Measurements from ENCODE around the gene ADD3. TPM values are rescaled to one million over a fixed set of nuclear protein-coding genes. Genes with fewer than 3 reads are reported as not detected.

Gene ADD3
- total RNA-seq, 2 experiments from 2014 or later, result 212 to 227 TPM

DNA sequence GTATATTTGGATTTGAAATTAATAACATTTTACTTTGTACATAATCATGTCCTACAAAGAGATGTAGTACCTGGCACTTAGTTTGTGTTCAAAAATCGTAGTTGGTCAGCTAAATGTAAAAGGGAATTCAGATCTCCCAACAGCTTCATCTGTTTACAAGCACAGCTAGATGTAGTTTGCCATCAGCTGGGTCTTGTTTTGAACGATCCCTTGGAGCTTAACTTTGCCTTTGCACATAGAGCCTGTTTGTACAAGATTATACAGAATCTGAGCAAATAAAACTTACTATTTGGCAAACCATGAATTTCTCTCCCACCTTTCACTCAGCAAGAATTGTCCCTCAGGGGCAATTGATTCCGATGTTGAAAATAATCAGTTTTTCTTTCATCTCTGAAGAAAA, 36.1 kb upstream of the ADD3 start:
- H3K27me3 Mint-ChIP-seq, result peaks cover 3% of the 10 kb centered on the region
- no peak overlapping the region for H3K4me3 Mint-ChIP-seq
- H3K9me3 Mint-ChIP-seq, result no peaks in the 10 kb centered on the region
- no peak for DNase-seq
- no peak for ATAC-seq (ENCODE audit: low read depth)
- peaks cover 1% of the 10 kb centered on the region for H3K4me1 Mint-ChIP-seq
- POLR2A ChIA-PET, result no interaction called here
- no peak overlapping the region for H3K27ac Mint-ChIP-seq
- no peaks in the 10 kb centered on the region for H3K36me3 Mint-ChIP-seq

GRCh38 chr10:109972372-109973001, 35.3 kb upstream of the ADD3 start:
- ATAC-seq (ENCODE audit: low read depth) (no peak), DNase-seq (no peak)
- Mint-ChIP-seq H3K4me3 (no peak overlapping the region), H3K36me3 (no peaks in the 10 kb centered on the region), H3K4me1 (peaks cover 1% of the 10 kb centered on the region), H3K27ac (no peak overlapping the region), H3K27me3 (peaks cover 3% of the 10 kb centered on the region), H3K9me3 (no peaks in the 10 kb centered on the region)
- POLR2A ChIA-PET, result no interaction called here

DNA sequence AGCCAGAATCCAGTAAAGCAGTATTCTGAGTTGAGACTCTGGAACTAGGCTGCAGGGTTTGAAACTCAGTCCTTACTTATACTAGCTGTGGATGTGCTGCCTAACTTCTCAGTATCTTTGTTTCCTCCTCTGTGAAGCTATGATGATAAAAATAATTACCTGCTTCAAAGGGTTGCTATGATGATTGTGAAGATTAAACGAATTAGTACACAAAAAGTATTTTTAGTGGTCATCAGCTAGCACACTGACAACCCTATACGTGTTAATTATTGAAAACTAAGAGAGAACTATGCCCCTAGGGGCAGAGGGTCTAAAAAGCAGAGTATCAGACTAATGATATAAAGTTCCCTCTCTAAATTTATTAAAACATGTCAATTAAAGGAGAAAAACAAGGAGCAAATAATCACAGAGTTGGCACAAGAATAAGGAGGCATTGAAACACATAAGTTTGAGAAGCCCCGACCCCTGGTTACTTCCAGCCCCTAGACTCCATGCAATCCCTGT, 34.4 kb upstream of the ADD3 start:
- POLR2A ChIA-PET, result no interaction called here
- ATAC-seq (ENCODE audit: low read depth), result no peak
- DNase-seq, result no peak
- Mint-ChIP-seq H3K4me1 (peaks cover 1% of the 10 kb centered on the region), H3K27ac (no peak overlapping the region), H3K9me3 (no peaks in the 10 kb centered on the region), H3K27me3 (peaks cover 3% of the 10 kb centered on the region), H3K36me3 (no peaks in the 10 kb centered on the region), H3K4me3 (no peak overlapping the region)

DNA sequence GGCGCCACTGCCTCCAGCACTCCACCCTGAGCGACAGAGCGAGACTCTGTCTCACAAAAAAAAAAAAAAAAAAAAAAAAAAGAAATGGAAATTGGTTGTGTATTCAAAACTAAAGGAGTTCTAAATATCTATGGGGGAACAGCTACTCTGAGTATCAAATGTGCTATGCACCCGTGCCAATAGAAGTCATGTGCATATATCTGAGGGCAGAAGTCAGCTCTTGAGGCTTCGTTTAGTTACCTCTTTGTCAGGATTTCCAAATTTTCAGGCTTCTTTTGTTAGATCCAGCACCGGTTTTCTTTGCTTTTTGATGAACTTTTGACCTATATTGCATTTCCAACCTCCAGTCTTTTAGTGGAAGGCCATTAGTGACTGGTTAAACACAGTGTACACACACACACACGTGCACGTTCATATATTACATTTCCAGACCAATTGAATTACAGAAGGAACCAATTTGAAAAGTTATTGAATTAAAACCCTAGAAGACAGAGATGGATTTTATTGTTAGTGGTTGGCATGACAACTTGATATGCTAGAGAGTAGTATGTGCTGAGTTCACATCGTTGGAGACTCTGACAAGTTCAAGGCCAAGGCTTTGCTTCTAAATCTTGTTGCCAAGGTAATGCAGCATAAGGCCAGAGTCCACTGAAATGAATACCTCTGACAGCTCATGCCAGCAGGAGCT, 33.1 kb upstream of the ADD3 start:
- H3K4me3 Mint-ChIP-seq, result no peak overlapping the region
- H3K9me3 Mint-ChIP-seq, result no peaks in the 10 kb centered on the region
- no peak overlapping the region for H3K27ac Mint-ChIP-seq
- DNase-seq, result no peak
- POLR2A ChIA-PET, result interaction anchor here (0.7 kb wide), 1 partner anchor 486 kb away, joined by 3 read pairs; no protein-coding TSS in a partner anchor
- peaks cover 6% of the 10 kb centered on the region for H3K4me1 Mint-ChIP-seq
- no peak for ATAC-seq (ENCODE audit: low read depth)
- no peaks in the 10 kb centered on the region for H3K36me3 Mint-ChIP-seq
- H3K27me3 Mint-ChIP-seq, result no peaks in the 10 kb centered on the region

GRCh38 chr10:109975244-109976190, 32.3 kb upstream of the ADD3 start:
- Mint-ChIP-seq H3K27me3 (no peaks in the 10 kb centered on the region), H3K27ac (no peak overlapping the region), H3K9me3 (no peaks in the 10 kb centered on the region), H3K4me1 (peaks cover 6% of the 10 kb centered on the region), H3K36me3 (no peaks in the 10 kb centered on the region), H3K4me3 (no peak overlapping the region)
- POLR2A ChIA-PET, result interaction anchor here (1.1 kb wide), 1 partner anchor 52 kb away, joined by 3 read pairs; the partner anchor contains the start of gene XPNPEP1
- ATAC-seq (ENCODE audit: low read depth) (no peak), DNase-seq (no peak)

DNA sequence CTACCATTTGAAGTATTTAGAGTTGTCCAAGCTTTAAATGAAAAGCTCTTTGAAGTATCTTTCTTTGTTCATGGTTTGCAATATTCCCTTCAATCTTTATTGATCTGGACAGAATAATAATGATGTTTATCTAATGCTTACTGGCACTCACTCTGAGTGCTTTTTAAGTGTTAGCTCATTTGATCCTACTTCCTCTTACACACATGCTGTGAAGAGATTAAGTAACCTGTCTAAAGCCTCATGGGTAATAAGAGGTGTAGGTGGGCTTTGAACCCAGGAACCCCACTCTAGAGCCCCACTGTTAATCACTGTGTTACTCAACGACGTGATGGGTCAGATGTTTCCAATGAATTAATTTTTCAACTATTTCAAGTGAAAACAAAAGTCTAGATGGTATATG, 31.1 kb upstream of the ADD3 start:
- Mint-ChIP-seq H3K4me1 (peaks cover 6% of the 10 kb centered on the region), H3K27ac (no peak overlapping the region), H3K36me3 (no peaks in the 10 kb centered on the region), H3K9me3 (no peaks in the 10 kb centered on the region), H3K27me3 (no peaks in the 10 kb centered on the region), H3K4me3 (no peak overlapping the region)
- DNase-seq (no peak), ATAC-seq (ENCODE audit: low read depth) (no peak)
- POLR2A ChIA-PET, result interaction anchor here (0.6 to 1.1 kb wide), 2 partner anchors 53 to 82 kb away, joined by 3 to 4 read pairs; partner anchors contain the start of gene XPNPEP1

- no peaks in the 10 kb centered on the region for H3K36me3 Mint-ChIP-seq
- DNase-seq (no peak), ATAC-seq (ENCODE audit: low read depth) (no peak)
- no peaks in the 10 kb centered on the region for H3K9me3 Mint-ChIP-seq
- H3K4me3 Mint-ChIP-seq, result no peak overlapping the region
- POLR2A ChIA-PET, result interaction anchor here (0.6 kb wide), 1 partner anchor 83 kb away, joined by 4 read pairs; no protein-coding TSS in a partner anchor
- H3K27me3 Mint-ChIP-seq, result peaks cover 3% of the 10 kb centered on the region
- H3K4me1 Mint-ChIP-seq, result peaks cover 6% of the 10 kb centered on the region
- H3K27ac Mint-ChIP-seq, result no peak overlapping the region
These were observed 30.4 kb upstream of the ADD3 start for GRCh38 chr10:109977382-109977806.

DNA sequence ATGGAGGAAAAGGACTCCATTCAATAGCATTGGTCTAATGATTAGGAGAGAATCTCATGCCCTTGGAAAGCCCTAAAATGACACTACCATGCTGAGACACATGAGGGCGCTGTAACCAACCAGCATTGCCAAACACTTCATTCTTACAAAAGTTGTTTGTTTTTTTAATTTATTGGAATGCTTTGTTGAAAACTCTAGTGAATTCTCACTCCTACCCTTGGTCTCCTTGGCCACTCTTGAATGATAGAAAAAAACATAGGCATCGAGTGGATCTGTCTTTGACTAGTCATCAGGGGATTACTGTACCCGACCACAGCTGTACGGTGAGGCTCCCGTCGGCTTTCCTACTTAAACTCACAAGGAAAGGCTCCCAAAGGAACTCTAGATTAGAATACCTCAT, 29.3 kb upstream of the ADD3 start:
- H3K27me3 Mint-ChIP-seq, result peaks cover 6% of the 10 kb centered on the region
- no peak overlapping the region for H3K27ac Mint-ChIP-seq
- H3K9me3 Mint-ChIP-seq, result no peaks in the 10 kb centered on the region
- DNase-seq (peak; percentile 52), ATAC-seq (ENCODE audit: low read depth) (no peak)
- H3K4me3 Mint-ChIP-seq, result no peak overlapping the region
- no peaks in the 10 kb centered on the region for H3K36me3 Mint-ChIP-seq
- H3K4me1 Mint-ChIP-seq, result peaks cover 6% of the 10 kb centered on the region
- POLR2A ChIA-PET, result interaction anchor here (1.0 kb wide), 1 partner anchor 32 kb away, joined by 3 read pairs; no protein-coding TSS in a partner anchor

DNA sequence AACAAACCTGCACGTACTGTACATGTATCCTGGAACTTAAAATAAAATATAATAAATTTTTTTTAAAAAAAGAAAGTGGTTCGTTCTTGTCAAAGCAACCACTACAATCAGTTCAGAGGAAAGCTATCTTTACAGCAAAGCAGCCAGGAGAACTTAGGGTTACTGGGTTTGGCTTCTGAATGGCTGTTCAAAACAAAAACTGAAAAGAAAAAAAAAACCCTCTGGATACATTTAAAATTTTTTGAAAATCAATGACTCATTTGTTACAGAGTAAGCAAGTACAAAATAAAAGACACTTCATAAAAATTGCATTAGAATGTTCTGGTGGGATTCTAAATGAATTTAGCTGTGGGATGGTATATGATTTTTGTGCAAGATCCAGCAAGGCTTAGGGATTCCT, 28.6 kb upstream of the ADD3 start:
- Mint-ChIP-seq H3K4me3 (no peak overlapping the region), H3K9me3 (no peaks in the 10 kb centered on the region), H3K4me1 (peaks cover 6% of the 10 kb centered on the region), H3K36me3 (no peaks in the 10 kb centered on the region), H3K27me3 (peaks cover 6% of the 10 kb centered on the region), H3K27ac (no peak overlapping the region)
- DNase-seq (no peak), ATAC-seq (ENCODE audit: low read depth) (no peak)
- POLR2A ChIA-PET, result interaction anchor here (1.0 kb wide), 1 partner anchor 31 kb away, joined by 3 read pairs; no protein-coding TSS in a partner anchor

DNA sequence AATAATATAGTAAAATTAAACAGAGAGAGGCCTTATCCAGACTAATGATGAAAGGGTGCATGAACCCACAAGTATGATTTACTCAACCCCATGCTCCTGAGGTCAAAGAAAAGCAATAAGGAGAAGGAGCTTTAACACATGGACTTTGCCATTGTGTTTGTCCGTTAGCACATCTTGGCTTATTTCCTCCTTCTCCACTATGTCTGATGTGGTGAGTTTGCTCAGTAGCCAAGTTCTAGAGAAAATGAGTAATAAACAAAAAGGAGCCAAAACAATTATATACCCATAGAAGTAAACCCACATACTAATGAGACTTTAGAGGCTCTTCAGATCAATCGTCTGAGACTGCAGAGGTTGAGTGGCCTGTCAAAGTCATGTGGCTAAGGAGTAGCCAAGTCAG, 26.1 kb upstream of the ADD3 start:
- H3K4me3 Mint-ChIP-seq, result no peak overlapping the region
- POLR2A ChIA-PET, result no interaction called here
- DNase-seq, result no peak
- no peak overlapping the region for H3K27ac Mint-ChIP-seq
- H3K27me3 Mint-ChIP-seq, result peaks cover 6% of the 10 kb centered on the region
- H3K4me1 Mint-ChIP-seq, result peaks cover 5% of the 10 kb centered on the region
- ATAC-seq (ENCODE audit: low read depth), result no peak
- H3K9me3 Mint-ChIP-seq, result peaks cover 7% of the 10 kb centered on the region
- H3K36me3 Mint-ChIP-seq, result peaks cover 1% of the 10 kb centered on the region

GRCh38 chr10:109982123-109982522, 25.7 kb upstream of the ADD3 start:
- Mint-ChIP-seq H3K9me3 (peaks cover 7% of the 10 kb centered on the region), H3K27ac (no peak overlapping the region), H3K36me3 (peaks cover 1% of the 10 kb centered on the region), H3K4me3 (no peak overlapping the region), H3K4me1 (peaks cover 5% of the 10 kb centered on the region), H3K27me3 (peaks cover 6% of the 10 kb centered on the region)
- POLR2A ChIA-PET, result no interaction called here
- no peak for ATAC-seq (ENCODE audit: low read depth)
- DNase-seq, result no peak

DNA sequence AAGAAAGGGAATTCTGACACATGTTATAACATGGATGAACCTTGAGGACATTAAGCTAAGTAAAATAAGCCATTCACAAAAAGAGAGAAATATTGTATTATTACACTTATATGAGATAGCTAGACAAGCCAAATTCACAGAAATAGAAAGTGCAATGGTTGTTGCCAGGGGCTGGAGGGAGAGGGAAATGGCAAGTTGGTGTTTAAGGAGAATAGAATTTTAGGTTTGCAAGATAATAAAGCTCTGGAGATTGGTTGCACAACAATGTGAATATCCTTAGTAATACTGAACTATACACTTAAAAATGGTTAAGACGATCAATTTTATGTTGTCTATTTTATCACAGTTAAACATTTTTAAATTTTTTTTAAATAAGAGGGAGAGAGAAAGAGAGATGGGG, 25.0 kb upstream of the ADD3 start:
- no peak overlapping the region for H3K27ac Mint-ChIP-seq
- peaks cover 6% of the 10 kb centered on the region for H3K27me3 Mint-ChIP-seq
- H3K4me1 Mint-ChIP-seq, result peaks cover 5% of the 10 kb centered on the region
- POLR2A ChIA-PET, result no interaction called here
- no peak for ATAC-seq (ENCODE audit: low read depth)
- H3K9me3 Mint-ChIP-seq, result peaks cover 9% of the 10 kb centered on the region
- H3K36me3 Mint-ChIP-seq, result peaks cover 4% of the 10 kb centered on the region
- DNase-seq, result no peak
- no peak overlapping the region for H3K4me3 Mint-ChIP-seq

- peaks cover 9% of the 10 kb centered on the region for H3K9me3 Mint-ChIP-seq
- POLR2A ChIA-PET, result interaction anchor here (1.0 kb wide), 1 partner anchor 23 kb away, joined by 3 read pairs; the partner anchor contains the start of gene ADD3
- H3K27ac Mint-ChIP-seq, result no peak overlapping the region
- H3K4me1 Mint-ChIP-seq, result no peaks in the 10 kb centered on the region
- DNase-seq (no peak), ATAC-seq (ENCODE audit: low read depth) (no peak)
- peaks cover 11% of the 10 kb centered on the region for H3K36me3 Mint-ChIP-seq
- H3K27me3 Mint-ChIP-seq, result peaks cover 9% of the 10 kb centered on the region
- H3K4me3 Mint-ChIP-seq, result no peak overlapping the region
These were observed 23.8 kb upstream of the ADD3 start for GRCh38 chr10:109984013-109984412.
